GM21381 (cell line): Measurements from ENCODE around the gene DTX3.

Experiments
- ATAC-seq: cut with Tn5 transposase; IDR thresholded peaks from one replicate; pipeline ENCODE4 v1.9.1; 2021; ENCODE audit warnings: mild to moderate bottlenecking, moderate library complexity; ENCODE audit not compliant: unreplicated experiment

Gene DTX3

GRCh38 chr12:57619434-57620244 lies 15.0 kb downstream of the DTX3 start:
- no peak for ATAC-seq

DNA sequence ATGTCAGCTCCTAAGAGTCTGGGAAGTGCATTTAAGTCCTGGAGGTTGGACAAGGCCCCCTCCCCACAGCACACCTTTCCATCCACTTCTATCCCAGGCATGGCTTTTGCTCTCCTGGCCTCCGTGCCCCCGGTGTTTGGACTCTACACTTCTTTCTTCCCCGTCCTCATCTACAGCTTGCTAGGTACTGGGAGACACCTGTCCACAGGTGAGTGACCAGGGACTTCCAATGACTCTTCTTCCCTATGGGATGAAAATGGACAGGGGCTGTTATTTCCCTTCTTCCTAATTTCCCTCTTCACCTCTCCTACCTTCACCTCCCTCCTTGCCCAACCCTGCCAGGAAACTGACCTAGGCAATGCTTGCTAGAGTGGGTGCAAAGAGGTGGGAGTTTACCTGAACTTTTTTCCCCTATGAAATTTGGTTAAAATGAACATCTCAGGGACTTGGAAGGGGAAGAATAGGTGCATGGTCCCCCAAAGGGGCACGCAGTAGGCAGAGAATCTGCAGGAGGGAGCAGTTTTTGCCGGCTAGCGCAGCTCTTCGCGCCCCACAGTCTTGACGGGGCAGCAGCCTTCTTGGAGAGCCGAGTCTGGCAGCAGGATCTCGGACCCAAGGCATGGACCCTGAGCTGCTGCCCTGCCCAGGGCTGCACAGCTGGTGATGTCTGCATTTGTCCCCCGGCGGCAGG lies 15.8 kb downstream of the DTX3 start:
- no peak for ATAC-seq

GRCh38 chr12:57620936-57621496 lies 16.4 kb downstream of the DTX3 start:
- no peak for ATAC-seq

- no peak for ATAC-seq
Measured at GRCh38 chr12:57621497-57622292, 17.1 kb downstream of the DTX3 start.

GRCh38 chr12:57622293-57623245 lies 17.9 kb downstream of the DTX3 start:
- ATAC-seq = no peak

GRCh38 chr12:57623385-57623784 lies 18.8 kb downstream of the DTX3 start:
- no peak for ATAC-seq

- ATAC-seq = no peak
Measured at GRCh38 chr12:57623811-57624390, 19.3 kb downstream of the DTX3 start.

DNA sequence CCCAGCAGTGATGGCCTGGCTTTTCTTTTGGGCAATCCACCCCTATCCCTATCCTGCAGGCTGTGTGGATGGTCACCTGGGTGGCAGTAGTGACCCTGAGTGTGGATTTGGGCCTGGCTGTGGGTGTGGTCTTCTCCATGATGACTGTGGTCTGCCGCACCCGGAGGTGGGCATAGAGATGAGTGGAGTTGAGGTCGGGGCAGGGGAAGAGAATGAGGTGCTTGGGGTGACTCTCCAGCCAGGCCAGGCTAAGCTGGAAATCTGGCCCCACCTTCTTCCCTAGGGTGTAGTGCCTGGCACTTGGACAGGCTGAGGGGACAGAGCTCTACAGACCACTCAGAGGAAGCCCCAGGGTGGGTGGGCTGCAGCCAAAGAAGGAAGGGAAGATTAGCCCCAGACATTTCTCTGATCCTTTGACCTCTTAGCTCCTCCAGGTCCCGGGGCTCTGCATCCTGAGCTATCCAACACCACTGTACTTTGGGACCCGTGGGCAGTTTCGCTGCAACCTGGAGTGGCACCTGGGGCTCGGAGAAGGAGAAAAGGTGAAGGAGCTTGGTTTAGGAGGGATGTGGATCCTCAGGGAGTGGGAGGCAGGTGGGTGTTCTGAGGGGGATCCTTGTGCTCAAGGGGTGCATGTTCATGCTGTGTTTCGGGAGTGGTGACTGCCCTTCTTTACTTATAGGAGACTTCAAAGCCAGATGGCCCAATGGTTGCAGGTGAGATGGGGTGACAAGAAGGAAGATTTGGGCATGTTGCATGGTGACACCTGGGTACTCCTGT lies 20.0 kb downstream of the DTX3 start:
- ATAC-seq = no peak

DNA sequence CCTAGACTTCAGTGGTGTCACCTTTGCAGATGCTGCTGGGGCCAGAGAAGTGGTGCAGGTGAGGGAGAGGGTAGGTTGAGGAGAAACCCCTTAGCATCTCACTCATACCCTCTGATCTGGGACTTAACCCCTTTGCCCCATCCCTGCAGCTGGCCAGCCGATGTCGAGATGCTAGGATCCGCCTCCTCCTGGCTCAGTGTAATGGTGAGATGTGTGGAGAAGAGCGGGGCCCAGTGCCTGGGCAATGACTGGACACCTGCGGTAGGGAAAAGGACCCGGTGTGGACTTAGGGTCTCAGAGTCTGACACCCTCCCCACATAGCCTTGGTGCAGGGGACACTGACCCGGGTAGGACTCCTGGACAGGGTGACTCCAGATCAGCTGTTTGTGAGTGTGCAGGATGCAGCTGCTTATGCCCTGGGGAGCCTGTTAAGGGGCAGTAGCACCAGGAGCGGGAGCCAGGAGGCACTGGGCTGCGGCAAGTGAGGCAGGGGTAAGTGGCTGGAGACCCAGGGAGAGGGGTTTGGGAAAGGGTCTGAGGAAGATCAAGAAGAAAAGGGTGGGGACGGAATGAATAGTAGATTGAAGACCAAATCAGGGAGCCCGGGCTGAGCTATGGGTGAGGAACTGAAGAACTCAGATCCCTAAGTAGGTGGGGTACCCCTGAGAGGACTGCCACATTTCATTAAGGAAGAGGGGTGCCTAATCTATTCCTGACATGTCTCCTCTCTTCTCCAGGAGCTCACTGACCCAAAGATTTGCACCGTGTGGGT lies 20.8 kb downstream of the DTX3 start:
- ATAC-seq = no peak

DNA sequence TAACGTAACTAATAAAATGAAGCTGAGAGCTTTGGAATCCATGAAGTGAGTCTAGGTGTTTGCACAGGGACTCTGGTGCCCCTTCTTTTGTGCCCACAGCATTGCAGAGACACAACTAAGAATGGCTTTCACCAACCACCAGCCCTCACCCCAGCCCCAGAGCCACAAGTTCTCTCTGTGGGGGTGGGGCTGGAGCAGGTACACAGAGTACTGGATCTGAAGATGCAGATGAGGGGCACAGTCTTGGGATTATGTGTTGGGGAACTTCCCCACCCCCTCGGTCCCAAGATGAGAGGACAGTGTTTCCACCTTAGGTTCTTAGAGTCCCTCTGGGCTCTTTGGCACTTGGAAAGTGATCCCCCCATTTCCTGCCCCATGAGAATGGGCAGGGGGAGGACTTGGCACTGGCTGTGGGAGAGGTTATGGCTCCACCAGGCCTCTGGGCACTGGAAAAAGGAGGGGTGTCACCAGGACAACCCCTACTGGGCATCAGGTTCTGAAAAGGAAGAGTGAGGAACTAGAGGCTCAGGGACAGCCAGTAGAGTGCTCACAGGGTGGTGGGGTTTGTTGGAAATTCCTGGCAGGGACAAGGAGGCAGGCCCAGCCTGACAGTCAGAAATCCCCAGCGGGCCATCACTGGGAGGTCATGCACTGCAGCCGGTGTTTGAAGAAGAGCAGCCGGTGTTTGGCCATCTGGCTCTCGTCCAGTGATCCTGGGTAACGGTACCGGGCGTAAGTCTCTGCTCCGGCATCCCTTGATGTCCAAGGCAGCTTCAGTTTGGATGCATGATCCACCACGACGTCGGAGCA lies 21.7 kb downstream of the DTX3 start:
- ATAC-seq = no peak

GRCh38 chr12:57626921-57627445 lies 22.4 kb downstream of the DTX3 start:
- ATAC-seq = no peak

- no peak for ATAC-seq
Measured at GRCh38 chr12:57627501-57628279, 23.1 kb downstream of the DTX3 start.

- ATAC-seq = no peak
Measured at GRCh38 chr12:57628280-57629191, 23.9 kb downstream of the DTX3 start.

GRCh38 chr12:57629897-57630471 lies 25.4 kb downstream of the DTX3 start:
- no peak for ATAC-seq

DNA sequence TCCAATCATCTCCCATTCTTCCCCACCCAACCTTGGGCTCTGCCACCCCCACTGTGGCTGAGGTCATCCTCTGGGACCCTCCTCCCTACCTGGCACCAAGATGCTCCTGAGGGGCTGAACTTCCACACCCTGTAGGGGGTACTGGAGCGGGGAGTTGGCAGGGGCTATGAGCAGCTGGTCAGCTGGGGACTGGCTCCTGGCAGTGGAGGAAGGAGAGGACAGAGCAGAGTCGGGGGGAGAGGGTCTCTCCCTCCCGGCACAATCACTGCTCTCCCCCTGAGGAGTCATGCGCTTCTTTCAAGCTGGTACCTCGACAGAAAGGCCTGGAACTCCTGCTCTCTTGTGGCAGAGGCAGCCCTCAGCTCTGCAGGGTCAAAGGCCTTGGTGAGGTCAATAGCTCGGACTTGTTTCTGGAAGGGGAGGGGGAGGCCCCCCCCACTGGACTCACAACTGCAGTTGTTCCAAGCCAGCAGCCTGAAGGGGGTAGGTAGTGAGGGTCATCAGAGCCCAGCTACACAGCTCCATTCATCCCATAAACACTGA lies 26.3 kb downstream of the DTX3 start:
- no peak for ATAC-seq
